Endodermal cell (in vitro differentiated cells): ENCODE results near the gene TFEB. TPM values are rescaled to one million over a fixed set of nuclear protein-coding genes. Genes with fewer than 3 reads are reported as not detected.

ENCODE experiments used
- DNase-seq: peaks from one replicate; pipeline ENCODE4 v3.0.0-alpha.2; 2017
- H3K27ac ChIP-seq: 2 replicates; pipeline ENCODE4 v1.5.1; 2013; ENCODE audit warnings: mild to moderate bottlenecking, low read depth, low read length, moderate library complexity
- H3K27me3 ChIP-seq: 2 replicates; pipeline ENCODE4 v1.6.1; 2013; ENCODE audit warnings: mild to moderate bottlenecking, low read length, moderate library complexity; ENCODE audit not compliant: insufficient read depth, control insufficient read depth, poor library complexity, severe bottlenecking
- H3K36me3 ChIP-seq: 2 replicates; pipeline ENCODE4 v1.7.0; 2013; ENCODE audit warnings: mild to moderate bottlenecking, low read length, moderate library complexity; ENCODE audit not compliant: control insufficient read depth, insufficient read depth
- H3K4me1 ChIP-seq: one replicate; pipeline ENCODE4 v1.7.0; 2013; ENCODE audit warnings: low read length; ENCODE audit not compliant: control insufficient read depth, insufficient read depth
- H3K4me3 ChIP-seq: 2 replicates; pipeline ENCODE4 v1.5.1; 2013; ENCODE audit warnings: mild to moderate bottlenecking, low read length, moderate library complexity
- H3K9ac ChIP-seq: 2 replicates; pipeline ENCODE4 v1.6.1; 2013; ENCODE audit warnings: mild to moderate bottlenecking, low read length, moderate library complexity; ENCODE audit not compliant: poor library complexity, severe bottlenecking; ENCODE audit errors: extremely low read depth
- H3K9me3 ChIP-seq: 2 replicates; pipeline ENCODE4 v1.6.1; 2013; ENCODE audit warnings: mild to moderate bottlenecking, low read length, moderate library complexity; ENCODE audit not compliant: control insufficient read depth
- H3K27ac Mint-ChIP-seq: 2 replicates; pipeline ENCODE4 v1.8.0; 2020; ENCODE audit warnings: mixed read lengths
- H3K27me3 Mint-ChIP-seq: 2 replicates; pipeline ENCODE4 v1.8.0; 2021; ENCODE audit warnings: mild to moderate bottlenecking, mixed read lengths; ENCODE audit not compliant: insufficient read depth
- H3K36me3 Mint-ChIP-seq: 2 replicates; pipeline ENCODE4 v1.8.0; 2020; ENCODE audit warnings: low read depth, mixed read lengths
- H3K4me1 Mint-ChIP-seq: 2 replicates; pipeline ENCODE4 v1.8.0; 2020; ENCODE audit warnings: mixed read lengths
- H3K4me3 Mint-ChIP-seq: 2 replicates; pipeline ENCODE4 v1.8.0; 2020; ENCODE audit warnings: mild to moderate bottlenecking, moderate library complexity, mixed read lengths
- H3K9me3 Mint-ChIP-seq: 2 replicates; pipeline ENCODE4 v1.8.0; 2020; ENCODE audit warnings: mild to moderate bottlenecking, mixed read lengths
- WGBS, 2 experiments: methylation state at CpG; one replicate each; pipeline versions ENCODE4 v1.1.5 to v1.1.7; 2013; ENCODE audit warnings: missing lambda C conversion rate in 2 of 2, mixed read lengths in 1 of 2; ENCODE audit not compliant: insufficient coverage in 1 of 2, insufficient read length in 1 of 2; 5-methylcytosine and 5-hydroxymethylcytosine counted together
- total RNA-seq, 2 donors: library from RNA; stranded (reverse); fragmentation: NEBNext Ultra II Directional in 1 of 2; extraction: Animal tissue kit (Norgen Biotek cat#: 25700) in 1 of 2; gene quantifications; 2 replicates in 1 of 2; 3 replicates in 1 of 2; pipeline ENCODE4 v1.2.1, GENCODE V29; 2021
- TF ChIP-seq, protein P1 (sequence below): fragments of 200-600 bp; sonication (generic); conservative IDR thresholded peaks from 2 replicates; pipeline ENCODE4 v1.5.0; 2021; ENCODE audit warnings: antibody characterized with exemption, mild to moderate bottlenecking

TFEB gene
- total RNA-seq, 2 donors from 2014 or later: 0.24 TPM; not detected in 1

DNA sequence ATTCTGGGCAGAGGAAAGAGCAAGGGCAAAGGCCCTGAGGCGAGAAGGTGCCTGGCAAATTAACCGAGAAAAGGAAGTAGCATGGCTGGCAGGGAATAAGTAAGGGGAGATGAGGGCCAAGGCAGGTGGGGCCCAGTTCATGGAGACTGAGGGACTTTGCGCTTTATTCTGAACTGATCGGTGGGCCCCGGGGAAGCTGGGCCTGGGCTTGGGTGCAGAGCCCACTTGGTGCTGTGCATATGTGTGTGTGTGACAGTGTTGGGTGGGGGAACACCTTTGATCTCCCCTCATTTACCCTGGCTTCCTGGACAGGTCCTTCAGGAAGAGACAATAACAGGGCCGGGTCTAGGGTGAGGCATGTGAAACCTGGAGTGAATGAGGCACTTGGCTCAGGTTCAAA, 100.0 kb downstream of the TFEB start:
- no peaks in the 10 kb centered on the region for H3K36me3 ChIP-seq
- H3K27me3 ChIP-seq: peaks cover 52% of the 10 kb centered on the region
- 88 to 100% methylated on average over 1 to 6 of the region's 6 CpGs for WGBS, 2 experiments
- H3K9ac ChIP-seq: no peak overlapping the region
- peak; percentile 34 for DNase-seq
- no peaks in the 10 kb centered on the region for H3K9me3 Mint-ChIP-seq
- H3K27me3 Mint-ChIP-seq: peaks cover 70% of the 10 kb centered on the region
- no peak overlapping the region for H3K27ac Mint-ChIP-seq
- no peak overlapping the region for H3K27ac ChIP-seq
- H3K4me3 ChIP-seq: no peak overlapping the region
- TF ChIP-seq, protein P1, sequence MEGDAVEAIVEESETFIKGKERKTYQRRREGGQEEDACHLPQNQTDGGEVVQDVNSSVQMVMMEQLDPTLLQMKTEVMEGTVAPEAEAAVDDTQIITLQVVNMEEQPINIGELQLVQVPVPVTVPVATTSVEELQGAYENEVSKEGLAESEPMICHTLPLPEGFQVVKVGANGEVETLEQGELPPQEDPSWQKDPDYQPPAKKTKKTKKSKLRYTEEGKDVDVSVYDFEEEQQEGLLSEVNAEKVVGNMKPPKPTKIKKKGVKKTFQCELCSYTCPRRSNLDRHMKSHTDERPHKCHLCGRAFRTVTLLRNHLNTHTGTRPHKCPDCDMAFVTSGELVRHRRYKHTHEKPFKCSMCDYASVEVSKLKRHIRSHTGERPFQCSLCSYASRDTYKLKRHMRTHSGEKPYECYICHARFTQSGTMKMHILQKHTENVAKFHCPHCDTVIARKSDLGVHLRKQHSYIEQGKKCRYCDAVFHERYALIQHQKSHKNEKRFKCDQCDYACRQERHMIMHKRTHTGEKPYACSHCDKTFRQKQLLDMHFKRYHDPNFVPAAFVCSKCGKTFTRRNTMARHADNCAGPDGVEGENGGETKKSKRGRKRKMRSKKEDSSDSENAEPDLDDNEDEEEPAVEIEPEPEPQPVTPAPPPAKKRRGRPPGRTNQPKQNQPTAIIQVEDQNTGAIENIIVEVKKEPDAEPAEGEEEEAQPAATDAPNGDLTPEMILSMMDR: no peak
- H3K36me3 Mint-ChIP-seq: no peaks in the 10 kb centered on the region
- H3K9me3 ChIP-seq: no peaks in the 10 kb centered on the region
- H3K4me1 Mint-ChIP-seq: peaks cover 18% of the 10 kb centered on the region
- H3K4me3 Mint-ChIP-seq: no peak overlapping the region
- peaks cover 2% of the 10 kb centered on the region for H3K4me1 ChIP-seq

DNA sequence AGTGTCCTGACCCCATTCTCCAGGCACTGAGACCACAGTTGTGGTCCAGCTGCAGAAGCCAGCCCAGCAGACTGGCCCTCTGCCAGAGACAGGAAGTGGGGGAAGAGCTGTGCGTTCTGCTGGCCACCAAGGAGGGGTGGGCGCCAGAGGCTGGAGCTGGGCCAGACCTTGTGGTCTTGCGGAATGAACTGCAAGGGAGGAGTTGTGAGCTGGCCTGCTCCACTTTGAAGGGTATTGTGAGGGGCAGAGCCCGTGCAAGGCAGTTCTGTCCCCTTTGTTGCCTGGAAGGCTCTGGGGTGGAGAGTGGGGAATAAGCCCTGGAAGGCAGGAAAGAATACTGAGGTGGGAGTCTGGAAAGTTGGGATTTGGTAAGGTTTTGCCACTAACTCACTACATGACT, 100.8 kb downstream of the TFEB start:
- Mint-ChIP-seq H3K36me3 (no peaks in the 10 kb centered on the region), H3K4me3 (no peak overlapping the region), H3K9me3 (no peaks in the 10 kb centered on the region), H3K27ac (no peak overlapping the region), H3K27me3 (peaks cover 66% of the 10 kb centered on the region), H3K4me1 (peaks cover 13% of the 10 kb centered on the region)
- peak; percentile 69 for DNase-seq
- Histone ChIP-seq H3K4me3 (no peak overlapping the region), H3K4me1 (peaks cover 2% of the 10 kb centered on the region), H3K36me3 (no peaks in the 10 kb centered on the region), H3K27me3 (peaks cover 49% of the 10 kb centered on the region), H3K9me3 (no peaks in the 10 kb centered on the region), H3K9ac (no peak overlapping the region), H3K27ac (no peak overlapping the region)
- WGBS, 2 experiments: 47 to 64% methylated on average over 3 to 4 of the region's 4 CpGs
- TF ChIP-seq, protein P1: no peak

Other genes starting within 250 kb of the TFEB start
- gene FOXP4, start 189.2 kb downstream of the TFEB start, total RNA-seq: 10 to 100 TPM; 44.4 to 47.7 TPM
- 10 to 100 TPM; 52.7 to 80.0 TPM for gene MDFI, start 97.1 kb downstream of the TFEB start, total RNA-seq
- not detected for gene PGC, start 11.8 kb upstream of the TFEB start, total RNA-seq
- gene FRS3, start 44.3 kb upstream of the TFEB start, total RNA-seq: 10 to 100 TPM in 1 of 2 donors, 1 to 10 TPM in 1; 7.5 to 12.0 TPM
- 1 to 10 TPM; 2.6 to 3.6 TPM for gene PRICKLE4, start 45.2 kb upstream of the TFEB start, total RNA-seq
- 100 to 1,000 TPM; 207 to 212 TPM for gene TOMM6, start 52.1 kb upstream of the TFEB start, total RNA-seq
- 10 to 100 TPM; 14.0 to 18.9 TPM for gene USP49, start 159.8 kb upstream of the TFEB start, total RNA-seq
- gene MED20, start 185.5 kb upstream of the TFEB start, total RNA-seq: 10 to 100 TPM; 27.4 to 38.4 TPM
- 10 to 100 TPM; 29.4 to 36.3 TPM for gene BYSL, start 185.9 kb upstream of the TFEB start, total RNA-seq
- gene CCND3, start 206.2 kb upstream of the TFEB start, total RNA-seq: 10 to 100 TPM in 1 of 2 donors, 1 to 10 TPM in 1; 8.5 to 11.7 TPM